DMS153 treated with DMSO at 0.1 percent for 48 hours (cell line): ENCODE results near the gene NRP1.
"Not testable (repeated sequence)": the region's sequence is repeated elsewhere in the genome, so short reads cannot be mapped to it uniquely, and the experiment has no call there.

Source experiments
- DNase-seq: peaks from one replicate; lab custom pipeline; 2025; ENCODE audit not compliant: unreplicated experiment; lab: John Stamatoyannopoulos, UW

Gene NRP1

DNA sequence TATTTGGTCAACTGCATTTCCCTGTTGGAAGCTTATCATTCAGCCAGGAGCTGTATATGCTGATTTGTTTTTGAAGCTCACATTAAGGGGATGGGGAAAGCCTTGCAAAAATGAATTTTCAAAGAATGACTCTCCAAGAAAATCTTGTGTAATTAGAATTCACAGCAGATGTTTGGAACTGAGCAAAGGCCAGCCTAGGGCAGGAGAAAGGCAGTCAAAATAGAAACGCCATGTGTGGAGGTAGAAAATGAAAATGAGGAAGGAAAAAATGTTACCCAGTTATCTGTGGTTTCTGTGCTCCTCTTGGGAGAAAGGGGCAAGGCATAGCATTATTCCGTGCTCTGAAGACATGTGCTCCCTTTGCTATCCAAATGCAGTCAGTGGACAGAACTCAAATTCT lies 93.5 kb downstream of the NRP1 start:
- DNase-seq, result no peak

DNA sequence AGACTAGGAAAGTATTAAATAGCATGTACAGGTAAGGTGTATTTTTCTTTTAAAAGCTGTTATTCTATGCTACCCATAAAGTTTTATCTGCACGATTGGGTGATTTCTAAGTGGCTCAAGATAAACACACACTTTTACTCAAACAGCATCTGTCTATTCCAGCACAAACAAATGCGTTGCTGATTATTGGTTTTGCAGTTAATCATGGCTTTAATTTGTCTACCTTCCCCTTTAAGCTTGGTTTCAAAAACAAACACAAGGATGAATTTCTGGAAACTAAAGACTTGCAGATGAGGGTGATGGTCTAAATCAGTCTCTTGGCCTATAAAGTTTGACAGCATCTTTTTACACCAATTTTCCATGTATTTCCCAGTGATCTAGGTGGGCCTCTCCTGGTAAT lies 94.2 kb downstream of the NRP1 start:
- no peak for DNase-seq

DNA sequence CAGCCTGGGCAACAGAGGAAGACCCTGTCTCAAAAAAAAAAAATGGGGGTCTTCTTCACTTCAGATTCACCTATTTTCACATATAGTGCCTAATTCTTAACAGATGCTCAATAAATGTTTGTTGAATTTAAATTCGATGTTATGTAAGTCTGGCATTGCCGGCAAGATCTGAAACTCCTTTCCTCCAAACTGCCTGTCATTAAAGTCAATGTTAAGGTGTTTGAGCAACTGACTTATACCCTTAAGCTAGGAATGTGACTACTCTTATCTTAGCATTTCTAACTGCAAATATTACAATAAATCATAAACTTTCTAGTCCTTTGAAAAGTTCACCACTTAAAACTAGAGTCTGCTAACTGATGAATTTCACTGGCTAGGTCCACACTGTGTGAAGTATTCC lies 95.2 kb downstream of the NRP1 start:
- no peak for DNase-seq

DNA sequence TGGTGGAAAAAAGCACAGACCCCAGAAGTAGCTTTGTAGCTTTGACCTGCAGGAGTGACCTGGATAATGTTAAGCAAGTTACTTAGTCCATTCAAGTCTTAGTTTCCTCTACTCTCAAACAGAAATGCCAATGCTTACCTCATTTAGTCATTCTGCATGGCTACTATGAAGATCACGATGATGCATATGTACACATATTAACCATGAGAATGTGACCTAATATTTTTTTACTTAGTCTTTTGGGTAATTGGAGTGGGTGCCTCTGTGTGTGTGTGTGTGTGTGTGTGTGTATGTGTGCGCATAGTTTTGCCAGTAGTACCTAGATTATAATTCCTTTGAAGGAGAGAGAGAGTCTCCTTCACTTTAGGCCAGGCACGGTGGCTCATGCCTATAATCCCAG lies 95.8 kb downstream of the NRP1 start:
- DNase-seq, result no peak

DNA sequence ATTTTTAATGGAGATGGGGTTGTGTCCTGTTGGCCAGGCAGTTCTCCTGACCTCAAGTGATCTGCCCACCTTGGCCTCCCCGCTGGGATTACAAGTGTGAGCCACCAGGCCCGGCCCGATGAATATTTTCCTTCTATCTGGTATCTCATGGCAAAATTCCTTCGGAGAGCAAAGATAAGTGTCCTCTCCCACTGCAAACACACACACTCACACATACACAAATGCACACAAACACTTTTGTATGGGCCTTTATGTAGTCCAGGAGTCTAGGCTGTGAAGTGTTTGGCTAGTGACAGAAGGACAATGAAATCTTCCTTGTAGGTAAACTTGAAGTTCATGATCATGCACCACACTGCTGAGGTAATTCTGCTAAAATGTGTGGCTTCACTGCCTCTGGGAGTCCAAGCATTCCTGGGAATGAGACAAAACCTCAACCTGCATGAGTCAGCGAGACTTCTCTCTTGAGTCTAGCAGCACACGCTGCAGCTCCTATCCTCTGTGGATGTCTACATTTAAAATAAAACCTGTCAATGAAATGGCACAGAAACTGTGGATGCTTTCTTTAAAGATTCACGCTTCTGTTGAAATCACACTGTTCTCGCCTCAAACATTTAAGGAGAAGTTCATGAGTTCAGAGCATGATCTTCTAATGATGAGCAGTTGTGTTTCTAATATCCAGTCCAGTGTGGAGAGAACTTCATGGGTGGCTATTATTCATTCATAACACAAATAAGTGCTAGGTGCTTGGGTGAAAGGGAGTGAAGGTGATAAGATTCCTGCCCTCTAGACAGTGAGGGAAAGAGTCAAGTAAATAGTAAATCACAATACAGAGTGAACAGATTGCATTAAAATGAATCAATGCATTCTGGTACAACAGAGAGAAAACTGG lies 96.5 kb downstream of the NRP1 start:
- DNase-seq, result no peak

DNA sequence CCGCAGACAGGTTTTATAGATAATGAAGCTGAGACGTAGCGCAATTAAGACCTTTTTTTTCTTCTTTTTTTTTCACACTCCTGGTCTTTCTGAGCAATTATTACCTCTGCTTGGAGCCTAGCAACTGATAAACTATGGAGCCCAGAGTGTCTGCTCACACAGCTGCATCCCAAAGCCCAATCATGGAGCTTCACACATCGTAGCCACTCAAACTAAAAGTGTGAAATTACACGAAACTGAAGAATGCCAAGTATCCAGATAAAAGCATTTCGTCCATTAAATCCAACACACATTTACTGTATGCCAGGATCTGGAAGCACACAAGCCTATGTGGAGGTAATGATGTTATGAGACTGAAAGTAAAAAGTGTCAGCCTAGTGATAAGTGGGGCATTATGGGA lies 97.6 kb downstream of the NRP1 start:
- no peak for DNase-seq

DNA sequence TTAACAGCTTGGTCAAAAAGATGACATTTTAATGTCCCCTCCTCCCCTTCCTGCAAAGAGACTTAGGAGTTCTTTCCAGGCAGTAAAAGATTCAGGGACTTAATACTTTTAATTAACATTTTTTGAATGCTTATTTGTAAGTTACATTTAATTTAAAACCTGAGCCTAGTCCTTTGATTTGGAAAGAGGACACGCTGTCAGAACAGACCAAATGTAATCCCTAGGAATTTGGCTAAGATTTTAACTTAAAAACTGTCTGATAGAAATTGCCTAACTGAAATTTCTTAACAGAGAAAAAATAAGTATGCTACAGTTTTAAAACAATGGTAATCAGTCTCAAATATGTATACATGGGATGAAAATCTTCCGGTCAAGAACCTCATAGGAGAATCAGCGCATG lies 98.5 kb downstream of the NRP1 start:
- DNase-seq, result no peak

DNA sequence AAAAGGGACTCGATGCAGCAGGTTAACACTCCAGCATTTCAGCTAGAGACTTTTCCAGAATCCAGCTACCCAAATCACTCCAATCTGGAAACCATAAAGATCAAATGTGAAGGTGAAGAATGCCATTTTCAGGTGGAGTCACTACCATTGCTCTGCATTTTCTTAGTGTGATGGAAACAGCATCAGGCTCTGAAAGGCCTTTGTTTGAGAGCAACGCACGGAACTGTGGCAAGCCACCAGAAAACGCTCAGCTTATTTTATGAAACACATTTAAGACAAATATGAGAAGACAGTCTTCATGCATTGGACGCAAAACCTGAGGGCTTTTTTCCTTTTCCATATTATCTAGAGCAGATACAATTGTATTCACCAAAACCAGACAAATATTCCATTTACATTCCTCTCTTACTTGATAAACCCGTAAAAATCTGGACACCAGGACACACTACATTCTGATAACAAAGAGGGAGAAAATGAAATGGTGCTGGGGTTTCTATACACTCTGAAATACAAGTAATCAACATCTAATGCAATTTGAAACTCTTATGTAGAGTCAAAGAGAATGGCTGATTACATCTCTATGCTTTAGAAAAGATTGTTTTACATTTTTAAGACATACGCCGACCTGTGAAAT lies 99.1 kb downstream of the NRP1 start:
- no peak for DNase-seq

DNA sequence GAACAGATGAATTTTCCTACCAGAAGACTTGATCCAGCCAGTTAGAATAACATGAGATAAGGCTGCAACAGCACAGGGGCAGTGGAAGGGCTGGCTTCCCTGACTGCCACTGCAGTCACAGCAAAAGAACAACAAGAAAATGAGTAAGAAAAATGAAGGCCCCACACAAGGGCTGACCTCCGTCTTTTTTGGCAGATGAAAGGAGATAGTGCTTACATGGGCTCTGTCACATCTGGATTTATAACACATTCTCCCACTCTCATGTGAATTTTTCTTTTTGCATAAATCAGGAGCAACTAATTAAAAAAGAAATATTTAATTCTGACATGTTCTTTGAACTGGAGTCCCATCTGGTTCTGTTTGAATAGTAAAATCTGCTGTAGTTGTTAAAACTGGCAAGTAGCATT lies 99.6 kb downstream of the NRP1 start:
- DNase-seq, result no peak

DNA sequence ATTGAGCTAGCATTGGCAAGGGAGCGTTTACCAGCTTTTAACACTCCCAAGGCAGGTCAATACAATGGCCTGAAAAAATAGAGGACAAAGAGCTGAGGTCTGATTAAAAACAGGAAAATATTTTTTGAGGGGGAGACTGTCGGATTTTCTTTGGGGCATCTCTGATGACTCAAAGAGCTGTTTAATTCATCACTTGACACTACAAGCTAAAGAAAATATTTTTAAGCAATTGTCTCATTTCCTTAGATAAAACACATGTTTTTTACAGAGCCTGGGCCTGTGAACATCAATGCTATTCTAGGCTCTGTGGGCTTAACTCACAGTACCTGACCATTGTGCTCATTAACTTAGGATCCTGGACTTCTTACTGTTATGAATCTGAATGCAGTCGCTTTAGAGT lies 100.8 kb downstream of the NRP1 start:
- no peak for DNase-seq

DNA sequence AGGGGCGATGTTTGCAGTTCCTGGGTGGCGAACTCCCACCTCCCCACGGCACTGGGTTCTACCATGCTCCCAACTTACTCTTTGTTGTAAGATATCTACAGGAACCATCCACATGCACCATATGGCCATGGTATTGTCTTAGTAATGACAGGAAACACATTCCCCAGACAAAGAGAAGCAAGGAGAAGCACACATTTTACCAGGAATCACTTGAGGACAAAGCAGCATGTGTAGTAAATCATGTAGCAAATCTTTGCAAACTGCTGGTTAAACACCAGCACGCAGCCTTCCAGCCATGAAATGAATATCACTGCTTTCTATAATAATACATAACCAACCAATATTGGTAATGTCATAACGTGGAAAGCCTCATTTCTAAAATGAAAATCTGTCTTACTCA lies 101.2 kb downstream of the NRP1 start:
- DNase-seq, result peak; percentile 10

DNA sequence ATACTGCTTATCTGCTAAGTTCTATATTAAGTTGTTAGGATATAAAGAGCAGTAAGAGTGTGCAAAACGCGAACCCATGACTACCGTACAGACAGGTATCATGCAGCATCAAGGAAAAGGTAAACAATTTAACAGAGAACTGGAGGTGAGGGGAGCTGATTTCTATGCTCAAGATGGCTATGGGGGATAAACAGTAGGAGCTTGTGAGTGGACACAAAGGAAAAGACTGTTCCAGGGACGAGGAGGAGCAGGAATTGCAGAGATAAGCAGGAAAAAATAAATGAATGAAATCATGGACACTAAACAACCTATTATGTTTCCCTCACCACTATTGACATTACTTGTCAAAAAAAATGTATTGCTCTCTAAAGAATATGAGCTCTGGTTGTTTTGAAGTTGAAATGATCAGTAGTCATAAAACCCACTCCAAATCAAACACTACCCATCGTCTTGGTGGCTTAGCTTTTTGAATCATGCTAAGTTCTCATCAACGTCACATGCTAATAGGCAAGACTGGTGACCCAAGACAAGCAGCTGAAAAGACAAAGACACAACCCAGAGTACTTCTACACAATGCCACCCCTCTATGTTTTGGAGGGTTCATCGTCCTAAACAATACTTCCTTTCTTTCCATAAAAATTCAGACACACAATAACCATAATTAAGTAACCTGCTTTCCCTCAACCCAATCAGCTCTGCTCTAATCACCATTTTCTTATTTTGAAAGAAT lies 102.7 kb downstream of the NRP1 start:
- DNase-seq, result no peak

DNA sequence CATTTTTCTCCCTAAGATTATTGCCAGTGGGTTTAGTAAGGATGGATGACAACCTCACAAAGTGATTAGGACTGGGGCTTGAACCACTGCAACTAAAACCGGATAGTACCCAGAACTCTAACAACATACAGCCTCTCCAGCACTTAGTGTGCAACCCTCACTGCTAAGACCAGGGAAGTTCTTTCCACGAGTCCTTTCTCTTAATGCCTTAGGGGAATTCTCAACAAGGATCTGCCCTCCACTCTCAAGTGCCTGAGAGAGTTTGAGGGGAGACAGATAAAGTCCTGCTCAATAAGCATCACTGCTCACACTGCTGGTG lies 104.6 kb downstream of the NRP1 start:
- DNase-seq, result no peak

DNA sequence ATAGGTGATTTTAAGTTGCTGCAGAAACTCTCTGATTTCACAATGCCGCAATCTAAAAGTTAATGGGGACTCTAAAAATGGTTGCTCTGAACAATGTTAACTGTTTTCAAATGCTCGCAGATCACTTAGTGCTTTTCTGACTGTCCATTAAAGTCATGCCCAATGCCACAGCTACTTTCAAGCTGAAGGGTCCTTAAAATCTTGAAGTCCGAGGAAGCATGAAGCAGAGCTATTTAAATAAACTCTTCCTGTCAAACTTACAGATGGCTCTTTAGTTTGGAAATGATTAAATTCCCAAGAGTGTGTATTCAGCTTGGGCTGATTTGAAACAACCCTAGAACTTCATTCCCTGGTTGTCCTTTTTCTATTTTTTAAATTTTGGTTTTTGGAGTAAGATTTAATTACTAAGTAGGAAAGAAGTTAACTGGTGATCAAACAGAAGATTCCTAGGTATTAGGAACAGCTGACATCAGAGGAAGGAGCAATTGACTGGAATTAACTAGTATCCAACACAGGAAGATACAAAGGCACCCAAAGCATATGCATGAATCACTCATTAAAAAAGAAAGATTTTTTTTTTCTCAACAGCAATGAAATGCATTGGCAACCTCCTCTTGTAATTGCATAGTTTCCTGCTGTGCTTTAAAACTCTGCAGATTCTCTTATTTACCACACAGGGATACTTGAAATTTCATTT lies 105.1 kb downstream of the NRP1 start:
- no peak for DNase-seq

DNA sequence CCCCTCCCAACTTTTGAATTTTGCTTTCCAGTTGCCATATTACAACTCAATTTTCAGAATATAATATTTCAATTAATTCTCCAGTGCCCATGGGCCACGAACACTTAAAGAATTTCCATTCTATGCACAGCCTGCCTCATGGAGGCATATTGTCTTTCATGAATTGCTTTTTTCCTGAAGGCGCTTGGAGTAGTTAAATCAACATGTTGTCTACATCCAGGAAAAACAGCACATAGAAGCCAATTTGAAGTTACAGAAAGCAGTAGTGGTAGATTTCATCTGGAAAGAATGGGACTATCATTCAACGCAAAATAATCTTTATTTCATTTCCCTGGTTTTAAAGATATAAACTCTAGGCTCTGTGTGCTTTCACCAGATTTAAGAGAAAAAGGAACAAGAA lies 106.0 kb downstream of the NRP1 start:
- DNase-seq, result no peak

DNA sequence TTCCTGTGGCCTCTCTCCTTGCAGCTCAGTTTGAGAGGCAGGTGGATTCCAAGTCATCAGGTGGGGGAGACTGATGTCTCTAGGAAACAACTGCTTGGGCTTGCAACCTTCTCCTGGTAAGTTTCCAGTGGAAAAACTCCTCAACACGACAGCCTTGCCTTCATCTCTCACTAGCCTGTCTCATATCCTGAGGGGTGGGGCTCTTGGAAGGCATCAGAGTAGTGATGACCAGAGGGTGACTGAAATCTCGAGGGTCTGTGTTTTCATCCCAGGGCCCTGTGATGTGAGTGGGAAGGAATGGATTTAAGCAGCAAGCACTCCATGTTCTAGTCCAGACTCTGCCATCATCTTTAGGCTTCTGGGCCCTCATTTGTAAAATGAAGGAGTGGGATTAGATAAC lies 107.0 kb downstream of the NRP1 start:
- no peak for DNase-seq

DNA sequence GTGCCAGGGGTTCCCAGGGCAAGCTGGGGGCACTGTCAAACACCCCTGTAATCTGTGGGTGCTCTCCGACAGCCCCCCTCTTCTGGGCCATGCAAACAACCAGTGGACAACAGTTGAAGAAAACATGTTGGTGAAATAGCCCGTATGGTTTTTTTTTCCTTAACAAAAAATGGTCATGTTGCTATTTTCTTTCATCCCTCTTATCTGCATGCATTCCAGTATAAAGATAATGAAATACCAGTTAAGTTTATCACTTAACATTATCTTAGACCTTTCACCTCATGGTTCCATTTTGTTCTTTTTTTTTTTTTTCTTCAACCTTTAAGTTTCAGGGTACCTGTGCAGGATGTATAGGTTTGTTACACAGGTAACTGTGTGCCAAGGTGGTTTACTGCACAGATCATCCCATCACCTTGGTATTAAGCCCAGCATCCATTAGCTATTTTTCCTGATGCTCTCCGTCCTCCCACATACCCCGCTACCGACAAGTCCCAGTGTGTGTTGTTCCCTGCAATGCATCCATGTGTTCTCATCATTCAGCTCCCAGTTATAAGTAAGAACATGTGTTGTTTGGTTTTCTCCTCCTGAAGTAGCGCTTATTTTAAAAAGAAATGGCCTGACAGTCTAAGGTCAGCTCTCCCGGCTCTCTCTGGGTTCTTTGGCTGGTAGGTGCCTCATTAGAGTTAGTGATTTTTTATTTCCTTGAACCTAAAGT lies 110.1 kb downstream of the NRP1 start:
- DNase-seq, result no peak

DNA sequence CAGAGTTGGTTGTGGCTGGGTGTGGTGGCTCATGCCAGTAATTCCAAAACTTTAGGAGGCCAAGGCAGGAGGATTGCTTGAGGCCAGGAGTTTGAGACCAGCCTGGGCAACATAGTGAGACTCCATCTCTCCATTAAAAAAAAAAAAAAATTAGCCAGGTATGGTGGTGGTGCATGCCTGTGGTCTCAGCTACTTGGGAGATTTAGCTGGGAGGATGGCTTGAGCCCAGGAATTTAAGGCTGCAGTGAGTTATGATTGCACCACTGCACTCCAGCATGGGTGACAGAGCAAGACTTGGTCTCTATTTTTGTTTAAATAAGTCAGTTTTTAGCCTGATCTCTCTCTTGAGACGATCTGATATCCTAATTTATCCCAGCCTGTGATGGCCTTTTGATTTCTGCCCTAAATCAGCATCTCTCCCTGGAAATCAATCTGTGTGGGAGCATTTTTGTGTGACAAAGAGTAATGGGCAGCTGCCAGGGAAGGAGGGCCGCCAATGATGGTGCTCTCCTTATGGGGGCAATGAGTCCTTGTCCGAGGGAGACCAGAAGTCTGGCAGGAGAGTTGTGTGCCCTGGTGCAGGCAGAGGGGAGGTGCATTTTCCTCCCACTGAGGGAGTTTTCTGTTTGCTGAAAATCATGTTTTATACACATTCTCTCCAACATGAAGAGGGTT lies 111.0 kb downstream of the NRP1 start:
- no peak for DNase-seq

DNA sequence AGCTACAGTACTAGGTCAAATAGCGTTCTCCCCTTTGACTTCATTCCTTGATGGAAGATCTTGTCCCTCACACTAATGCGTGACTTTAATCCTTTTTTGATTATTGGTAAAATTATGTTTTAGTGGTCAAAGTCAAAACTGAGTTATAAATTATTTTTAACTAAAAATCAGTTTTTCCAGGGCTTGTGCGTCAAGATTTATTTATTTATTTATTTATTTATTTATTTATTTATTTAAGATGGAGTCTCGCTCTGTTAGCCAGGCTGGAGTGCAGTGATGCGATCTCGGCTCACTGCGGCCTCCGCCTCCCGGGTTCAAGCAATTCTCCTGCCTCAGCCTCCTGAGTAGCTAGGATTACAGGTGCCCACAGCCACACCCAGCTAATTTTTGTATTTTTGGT lies 112.2 kb downstream of the NRP1 start:
- DNase-seq, result not testable (repeated sequence)

DNA sequence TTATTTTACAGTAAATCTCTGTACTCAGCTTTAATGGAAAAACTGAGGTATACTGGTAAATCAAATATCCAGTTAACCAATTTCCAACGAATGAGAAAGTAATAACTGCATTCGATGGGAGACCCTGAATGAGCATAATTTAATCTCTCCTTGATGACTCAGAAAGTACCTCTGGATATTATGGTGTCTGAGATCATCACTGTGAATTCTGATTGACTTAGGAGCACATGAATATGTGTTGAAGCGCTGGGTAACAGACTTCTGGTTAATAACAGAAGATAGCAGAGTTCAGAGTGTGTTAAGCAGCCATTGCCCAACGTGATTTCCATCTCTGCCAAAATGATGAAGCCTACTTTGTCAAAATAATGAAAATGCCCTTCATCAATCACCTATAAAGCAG lies 116.6 kb downstream of the NRP1 start:
- no peak for DNase-seq
